Loucy (cell line): ENCODE measurements around the gene GAREM2.

Experiments
- H2AFZ ChIP-seq: fragments of 200-600 bp; sonication (generic); 2 replicates; pipeline ENCODE4 v1.6.0; 2016; ENCODE audit warnings: antibody characterized with exemption, mild to moderate bottlenecking, low read length, moderate library complexity
- H3F3A ChIP-seq: fragments of 200-600 bp; 2 replicates; pipeline ENCODE4 v1.6.0; 2016; ENCODE audit warnings: antibody characterized with exemption, low read depth, mild to moderate bottlenecking
- H3K27me3 ChIP-seq: fragments of 200-600 bp; sonication (generic); 2 replicates; pipeline ENCODE4 v1.6.1; 2014; ENCODE audit warnings: low read length, mild to moderate bottlenecking; ENCODE audit not compliant: insufficient read depth, poor library complexity, severe bottlenecking
- H3K36me3 ChIP-seq: fragments of 200-600 bp; sonication (generic); 2 replicates; pipeline ENCODE4 v1.6.1; 2016; ENCODE audit warnings: low read length; ENCODE audit not compliant: insufficient read depth
- H3K4me1 ChIP-seq: fragments of 200-600 bp; sonication (generic); 2 replicates; pipeline ENCODE4 v1.5.1; 2014; ENCODE audit warnings: low read length, mild to moderate bottlenecking; ENCODE audit not compliant: insufficient read depth, poor library complexity, severe bottlenecking
- H3K4me2 ChIP-seq: fragments of 200-600 bp; sonication (generic); 2 replicates; pipeline ENCODE4 v1.6.0; 2014; ENCODE audit warnings: antibody characterized with exemption, low read length, low read depth, mild to moderate bottlenecking; ENCODE audit not compliant: poor library complexity, severe bottlenecking
- H3K4me3 ChIP-seq: fragments of 200-600 bp; sonication (generic); 2 replicates; pipeline ENCODE4 v1.5.1; 2014; ENCODE audit warnings: low read length, mild to moderate bottlenecking, mixed read lengths; ENCODE audit not compliant: poor library complexity, severe bottlenecking
- H3K79me2 ChIP-seq: fragments of 200-600 bp; sonication (generic); 2 replicates; pipeline ENCODE4 v1.6.1; 2014; ENCODE audit warnings: low read length; ENCODE audit not compliant: insufficient read depth
- H3K9ac ChIP-seq: fragments of 200-600 bp; sonication (generic); 2 replicates; pipeline ENCODE4 v1.6.0; 2014; ENCODE audit warnings: mild to moderate bottlenecking, low read depth, low read length, moderate library complexity; ENCODE audit not compliant: poor library complexity, severe bottlenecking
- H3K9me2 ChIP-seq: fragments of 200-600 bp; sonication (generic); replicated peaks from 2 replicates; pipeline ENCODE4 v1.6.1; 2016; ENCODE audit warnings: low read depth, low read length, mixed read lengths
- H3K9me3 ChIP-seq: fragments of 200-600 bp; sonication (generic); 2 replicates; pipeline ENCODE4 v1.6.1; 2014; ENCODE audit warnings: mild to moderate bottlenecking, antibody characterized with exemption, low read length, low read depth; ENCODE audit not compliant: insufficient read depth
- H4K20me1 ChIP-seq: fragments of 200-600 bp; sonication (generic); 2 replicates; pipeline ENCODE4 v1.6.0; 2014; ENCODE audit warnings: antibody characterized with exemption, low read length, mild to moderate bottlenecking; ENCODE audit not compliant: insufficient read depth, poor library complexity, severe bottlenecking
- CTCF ChIP-seq: fragments of 200-600 bp; sonication (generic); conservative IDR thresholded peaks from 2 replicates; pipeline ENCODE4 v1.5.1; 2014; ENCODE audit warnings: mild to moderate bottlenecking, antibody characterized with exemption, low read length
- EZH2phosphoT487 ChIP-seq: fragments of 200-600 bp; IDR thresholded peaks from 2 replicates; pipeline ENCODE4 v1.6.1; 2018; ENCODE audit warnings: antibody characterized with exemption, mild to moderate bottlenecking, moderate library complexity, borderline replicate concordance

GAREM2 gene

GRCh38 chr2:26238311-26238958, 65.5 kb downstream of the GAREM2 start:
- Histone ChIP-seq H4K20me1 (peaks cover 2% of the 10 kb centered on the region), H3K4me3 (no peak overlapping the region), H3K36me3 (peaks cover 44% of the 10 kb centered on the region), H3K4me2 (no peak overlapping the region), H3K9me2 (no peaks in the 10 kb centered on the region), H3K79me2 (peaks cover 44% of the 10 kb centered on the region), H3K9me3 (no peaks in the 10 kb centered on the region), H3F3A (no peaks in the 10 kb centered on the region), H2AFZ (no peak overlapping the region), H3K4me1 (peaks cover 23% of the 10 kb centered on the region), H3K9ac (no peak overlapping the region), H3K27me3 (no peaks in the 10 kb centered on the region)
- TF ChIP-seq EZH2phosphoT487 (no peak), CTCF (no peak)
